CD4-positive, alpha-beta T cell treated with Interleukin-2 at 100 ng/mL for 4 hours (primary cell): ENCODE measurements around the gene GATA5.

Experiments
- DNase-seq: peaks from one replicate; pipeline ENCODE4 v3.0.0-alpha.2; 2020; ENCODE audit warnings: low spot score

Gene GATA5

DNA sequence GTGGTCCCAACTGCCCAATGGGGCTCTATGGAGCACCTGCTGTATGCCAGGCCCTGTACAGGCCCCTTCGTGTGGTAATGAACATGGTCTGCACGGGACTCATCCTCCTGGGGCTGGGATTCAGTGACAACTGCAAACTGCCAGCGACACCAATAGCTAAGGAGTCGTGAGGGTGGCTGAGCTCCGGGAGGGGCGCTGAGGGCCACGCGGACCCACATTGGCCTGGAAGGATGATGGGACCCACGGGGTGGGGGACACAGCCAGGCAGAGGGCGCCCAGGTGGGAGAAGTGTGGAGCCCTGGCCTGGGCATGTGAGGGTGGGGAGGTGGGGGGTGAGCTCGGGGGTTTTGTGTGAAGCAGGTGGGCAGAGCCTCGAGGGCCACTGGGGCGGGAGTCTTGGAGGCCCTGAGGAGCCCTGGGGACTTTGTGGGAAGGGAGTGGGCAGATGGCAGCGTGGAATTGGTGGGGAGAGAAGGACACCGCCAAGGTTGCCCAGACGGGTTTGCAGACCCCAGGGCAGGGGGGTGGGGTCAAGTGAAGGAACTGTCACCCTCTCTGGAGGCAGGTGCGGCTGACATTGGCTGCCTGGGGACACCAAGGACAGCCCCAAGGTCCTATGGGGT, 22.5 kb downstream of the GATA5 start:
- no peak for DNase-seq

DNA sequence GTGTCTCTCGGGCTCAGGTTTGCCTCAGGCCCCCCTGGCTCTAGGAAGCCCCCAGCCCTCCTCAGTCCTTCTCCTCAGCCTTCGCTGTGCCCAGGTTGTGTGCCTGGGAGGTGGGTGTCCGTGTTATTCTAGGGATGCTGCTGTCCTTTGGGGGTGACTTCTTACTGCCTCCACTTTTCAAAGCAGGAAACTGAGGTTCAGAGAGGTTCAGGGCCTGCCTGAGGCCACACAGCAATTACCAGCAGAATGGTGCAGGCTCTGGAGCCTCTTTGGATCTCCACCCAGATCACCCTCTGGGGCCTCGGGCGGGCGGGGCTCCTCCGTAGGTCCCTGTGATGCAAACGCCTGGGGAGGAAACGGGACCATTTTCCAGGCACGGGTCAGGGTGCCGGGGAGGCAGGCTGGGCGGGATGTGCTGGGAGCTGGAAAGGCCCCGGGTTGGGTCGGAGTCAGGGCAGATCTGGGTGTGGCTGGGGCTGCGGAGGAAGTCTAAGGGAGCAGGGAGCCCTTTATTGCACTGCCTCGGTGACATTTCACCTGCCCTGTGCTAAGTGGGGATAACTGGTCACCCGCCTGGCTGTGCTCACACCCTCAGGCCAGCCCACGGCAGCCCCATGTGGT, 23.2 kb downstream of the GATA5 start:
- no peak for DNase-seq

GRCh38 chr20:62451970-62452369, 23.8 kb downstream of the GATA5 start:
- no peak for DNase-seq

DNA sequence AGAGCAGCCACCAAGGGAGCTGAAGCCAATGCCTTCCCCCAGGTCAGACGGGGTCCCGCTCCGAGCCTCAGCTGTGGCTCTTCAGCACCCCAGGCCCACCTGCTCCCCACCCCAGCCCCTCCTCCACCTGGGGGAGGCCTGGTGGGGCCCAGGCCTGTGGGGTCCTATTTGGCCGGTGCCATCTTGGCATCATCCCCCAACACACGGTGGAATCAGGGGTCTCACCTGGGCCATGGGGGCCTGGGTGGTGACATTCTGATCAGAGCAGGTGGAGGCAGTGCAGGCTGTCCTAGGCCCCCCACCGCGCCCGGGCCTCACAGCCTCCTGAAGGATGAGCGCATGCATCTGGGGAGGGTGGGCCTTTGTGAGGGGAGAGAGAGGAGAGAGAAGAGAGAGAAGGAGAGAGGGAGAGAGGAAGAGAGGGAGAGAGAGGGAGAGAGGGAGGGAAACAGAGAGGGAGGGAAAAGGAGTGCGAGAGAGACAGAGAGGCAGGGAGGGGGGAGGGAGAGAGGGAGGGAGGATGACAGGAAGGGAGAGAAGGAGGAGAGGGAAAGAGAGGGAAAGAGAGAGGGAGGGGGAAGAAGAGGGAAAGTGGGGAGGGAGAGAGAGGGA, 24.5 kb downstream of the GATA5 start:
- DNase-seq, result no peak

DNA sequence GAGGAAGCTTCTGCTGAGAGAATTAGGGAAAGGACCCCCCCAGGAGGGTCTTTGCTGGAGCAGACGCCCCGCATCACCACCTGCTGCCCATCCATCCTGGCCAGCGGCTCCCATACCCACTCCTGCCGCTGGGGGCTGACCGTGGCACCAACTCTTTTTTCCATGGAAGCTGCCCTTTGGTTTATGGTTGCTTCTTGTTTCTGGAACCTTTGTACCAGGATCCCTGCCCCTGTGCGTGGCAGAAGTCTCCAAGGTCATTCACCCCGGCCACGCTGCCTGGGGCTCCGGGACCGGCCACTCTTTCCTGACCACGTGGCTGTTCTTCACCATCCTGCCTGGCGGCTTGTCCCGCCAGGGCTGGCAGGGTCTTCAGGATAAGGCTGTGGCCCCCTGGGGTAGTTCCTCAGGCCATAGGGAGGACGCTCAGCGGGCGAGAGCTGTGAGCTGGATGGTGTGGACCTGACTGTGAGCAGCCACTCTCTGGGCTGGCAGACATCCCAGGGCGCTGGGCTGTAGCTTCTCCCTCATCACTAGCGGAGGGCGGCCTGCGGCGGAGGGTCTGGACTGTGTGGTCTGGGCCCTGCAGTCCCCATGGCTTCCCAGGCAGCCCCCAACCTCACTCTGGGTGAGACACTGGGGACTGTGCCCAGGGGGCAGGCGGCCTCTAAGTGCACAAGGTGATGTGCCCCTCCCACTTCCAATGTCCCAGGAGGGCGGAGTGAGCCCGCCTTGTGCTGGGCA, 25.7 kb downstream of the GATA5 start:
- DNase-seq, result no peak

DNA sequence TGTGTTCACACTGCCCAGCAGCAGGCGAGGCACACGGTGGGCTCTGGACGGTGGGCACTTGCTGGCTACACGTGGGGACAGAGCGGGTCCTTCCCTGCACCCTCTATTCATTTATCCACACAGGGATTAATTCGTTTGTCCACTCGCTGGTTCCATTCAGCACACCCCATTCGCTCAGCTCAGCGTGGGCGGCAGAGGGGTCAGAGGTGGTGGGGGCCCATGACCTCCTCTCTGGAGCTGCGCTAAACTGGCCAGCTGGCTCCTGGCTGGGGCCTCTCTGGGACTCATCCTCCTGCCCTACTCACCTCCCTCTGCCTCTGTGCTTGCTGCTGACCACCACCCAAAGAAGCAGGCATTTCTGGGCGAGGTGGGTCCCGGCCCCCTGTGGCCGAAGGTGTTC, 27.0 kb downstream of the GATA5 start:
- DNase-seq, result no peak

DNA sequence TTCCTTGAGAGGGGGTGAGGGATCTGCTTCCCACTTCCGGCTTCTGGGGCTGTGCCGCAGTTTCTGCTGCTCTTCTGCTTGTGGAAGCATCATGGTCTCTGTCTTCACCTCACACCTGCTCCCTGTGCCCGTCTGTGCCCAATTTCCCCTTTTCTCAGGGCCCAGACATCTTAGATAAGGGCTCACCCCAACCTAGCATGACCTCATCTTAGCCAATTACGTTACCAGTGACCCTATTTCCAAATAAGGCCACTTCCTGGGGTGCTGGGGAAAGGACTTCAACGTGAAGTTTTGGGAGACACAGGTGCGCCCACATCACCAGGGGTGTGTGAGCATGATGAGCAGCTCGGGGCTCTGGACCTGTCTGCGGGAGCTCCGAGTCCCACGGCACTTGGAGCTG, 27.8 kb downstream of the GATA5 start:
- no peak for DNase-seq

GRCh38 chr20:62446888-62447869, 28.6 kb downstream of the GATA5 start:
- no peak for DNase-seq

GRCh38 chr20:62446481-62446880, 29.3 kb downstream of the GATA5 start:
- DNase-seq, result no peak

DNA sequence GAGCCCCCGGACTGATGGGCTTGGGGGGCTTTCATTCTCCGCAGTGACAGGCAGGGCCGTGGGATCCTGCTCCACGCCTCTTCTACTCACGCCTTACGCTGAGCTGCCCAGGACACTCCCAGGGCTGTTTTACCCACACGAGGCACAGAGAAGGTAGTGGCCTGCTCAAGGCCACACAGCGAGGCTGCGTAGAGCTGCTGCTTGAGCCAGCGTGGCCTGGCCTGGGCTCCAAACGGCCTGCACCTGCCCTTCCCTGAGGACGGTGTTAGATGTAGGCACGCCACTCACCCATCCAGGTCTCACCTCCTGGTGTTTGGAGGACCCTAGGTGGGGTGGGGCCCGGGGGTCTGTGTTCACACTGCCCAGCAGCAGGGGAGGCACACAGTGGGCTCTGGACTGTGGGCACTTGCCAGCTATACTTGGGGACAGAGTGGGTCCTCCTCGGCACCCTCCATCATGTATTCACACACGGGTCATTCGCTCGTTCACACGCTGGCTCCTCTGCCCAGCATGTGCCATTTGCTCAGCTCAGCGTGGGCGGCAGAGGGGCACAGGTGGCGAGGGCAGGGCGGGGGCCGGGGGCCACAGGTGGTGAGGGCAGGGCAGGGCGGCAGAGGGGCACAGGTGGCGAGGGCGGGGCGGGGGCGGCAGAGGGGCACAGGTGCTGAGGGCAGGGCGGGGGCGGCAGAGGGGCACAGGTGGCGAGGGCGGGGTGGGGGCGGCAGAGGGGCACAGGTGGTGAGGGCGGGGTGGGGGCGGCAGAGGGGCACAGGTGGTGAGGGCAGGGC, 30.0 kb downstream of the GATA5 start:
- DNase-seq, result no peak

- no peak for DNase-seq
Measured at GRCh38 chr20:62444286-62444685, 31.5 kb downstream of the GATA5 start.

GRCh38 chr20:62441987-62442539, 33.7 kb downstream of the GATA5 start:
- no peak for DNase-seq

DNA sequence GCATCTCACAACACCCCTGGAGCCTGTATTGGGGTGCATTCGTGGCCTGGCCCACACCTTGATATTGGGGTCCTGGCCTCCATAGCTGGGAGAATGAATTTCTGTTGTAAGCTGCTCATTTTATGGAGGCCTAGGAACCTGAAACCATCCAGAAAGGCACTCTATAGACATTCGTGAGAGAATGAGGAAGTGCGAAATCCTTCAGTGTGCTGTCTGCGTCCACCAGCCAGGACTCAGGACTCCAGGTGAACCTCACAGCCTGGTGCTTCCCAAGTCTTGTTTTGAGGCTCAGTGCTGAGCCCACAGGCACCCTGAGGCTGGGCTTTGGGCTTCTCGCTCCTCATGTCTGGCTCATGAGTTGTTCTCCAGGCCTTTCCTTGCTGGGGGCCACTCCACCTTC, 36.6 kb downstream of the GATA5 start:
- DNase-seq, result no peak

- DNase-seq, result no peak
Measured at GRCh38 chr20:62437927-62438326, 37.9 kb downstream of the GATA5 start.

- no peak for DNase-seq
Measured at GRCh38 chr20:62437496-62437895, 38.3 kb downstream of the GATA5 start.

- no peak for DNase-seq
Measured at GRCh38 chr20:62436692-62437091, 39.1 kb downstream of the GATA5 start.

DNA sequence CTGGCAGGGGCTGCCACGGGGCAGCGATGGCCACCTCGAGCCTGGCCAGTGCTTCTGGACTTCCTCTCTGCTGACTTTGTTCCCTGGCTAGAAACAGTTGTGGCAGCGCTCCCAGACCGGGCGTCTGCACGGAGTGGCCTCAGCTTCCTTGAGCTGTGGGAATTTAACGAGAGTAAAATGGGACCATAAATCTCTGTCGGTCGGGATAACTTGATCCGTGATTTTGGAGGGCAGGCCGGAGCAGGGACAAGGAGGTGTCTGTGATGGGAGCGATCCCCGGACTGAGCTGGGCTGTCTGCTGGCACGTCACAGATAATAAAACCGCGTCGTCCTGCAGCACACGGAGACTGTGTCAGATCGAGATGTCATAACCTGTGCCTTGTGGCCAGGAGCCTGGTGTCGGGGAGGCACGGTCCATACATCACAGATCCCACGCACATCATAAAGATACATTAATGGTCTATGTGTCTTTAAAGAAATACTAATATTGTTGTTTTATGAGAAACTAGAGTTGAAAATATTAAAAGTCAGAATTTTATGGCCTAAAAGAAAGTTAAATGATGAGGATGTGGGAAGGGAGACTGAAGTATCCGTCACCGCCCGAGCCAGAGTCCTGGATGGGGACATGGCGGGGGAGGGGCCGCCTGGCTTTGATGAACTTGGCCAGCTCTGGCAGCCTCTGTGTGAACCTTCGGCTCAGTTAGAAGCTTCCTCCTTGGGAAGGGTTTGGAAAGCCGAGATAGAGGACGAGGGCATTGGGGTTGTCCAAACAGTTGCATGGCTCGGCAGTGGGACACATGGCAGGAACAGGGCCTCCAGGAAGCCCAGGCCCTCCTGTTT, 41.9 kb downstream of the GATA5 start:
- DNase-seq, result no peak

- no peak for DNase-seq
Measured at GRCh38 chr20:62430866-62431447, 44.8 kb downstream of the GATA5 start.

DNA sequence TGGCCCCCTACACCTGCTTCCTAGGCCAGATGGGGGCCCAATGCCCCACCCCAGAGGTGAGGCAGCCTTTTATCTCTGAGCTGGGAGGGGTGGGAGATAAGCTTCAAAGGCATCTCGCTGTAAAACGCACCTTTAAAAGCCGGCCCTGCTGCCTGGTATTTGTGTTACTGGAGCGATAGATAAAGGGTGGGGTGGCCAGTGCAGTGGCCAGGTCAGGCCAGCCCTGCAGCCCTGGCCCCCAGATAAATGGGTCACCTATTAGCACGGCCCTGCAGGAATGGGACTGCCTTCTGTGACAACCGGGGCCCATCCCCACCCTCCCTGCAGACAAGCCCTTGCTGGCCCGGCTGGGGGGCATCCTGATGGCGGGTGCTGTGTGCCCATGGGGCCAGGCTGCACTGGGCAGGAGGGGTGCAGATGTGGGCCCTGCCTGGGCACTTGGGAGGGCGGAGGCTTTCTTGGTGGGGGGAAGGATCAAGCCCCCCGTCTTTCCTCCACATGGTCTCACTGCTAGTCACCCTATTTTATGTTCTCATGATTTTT, 45.4 kb downstream of the GATA5 start:
- DNase-seq, result no peak
